ENCODE measurements around the gene SPEF2.

Gene SPEF2

GRCh38 chr5:35861718-35862117 is 244.1 kb downstream of the SPEF2 start:
- Histone ChIP-seq H3K4me3 (ENCODE audit: low read depth, low read length) (no peak overlapping the region), H3K9me3 (ENCODE audit: severe bottlenecking) (no peaks in the 10 kb centered on the region), H3K36me3 (no peaks in the 10 kb centered on the region), H3K27ac (no peak overlapping the region), H3K27me3 (ENCODE audit: insufficient read depth, low read depth, severe bottlenecking) (peaks cover 64% of the 10 kb centered on the region)
- TF ChIP-seq CTCF (IDR thresholded peaks at IDR 0.05; ENCODE audit: low read depth, low read length) = no peak
- DNase-seq = no peak

GRCh38 chr5:35862126-35862525 is 244.5 kb downstream of the SPEF2 start:
- no peaks in the 10 kb centered on the region for H3K9me3 ChIP-seq (ENCODE audit: severe bottlenecking)
- no peak overlapping the region for H3K4me3 ChIP-seq (ENCODE audit: low read depth, low read length)
- no peaks in the 10 kb centered on the region for H3K36me3 ChIP-seq
- no peak for TF ChIP-seq CTCF (IDR thresholded peaks at IDR 0.05; ENCODE audit: low read depth, low read length)
- H3K27me3 ChIP-seq (ENCODE audit: insufficient read depth, low read depth, severe bottlenecking) = peaks cover 61% of the 10 kb centered on the region
- DNase-seq = no peak
- no peak overlapping the region for H3K27ac ChIP-seq

DNA sequence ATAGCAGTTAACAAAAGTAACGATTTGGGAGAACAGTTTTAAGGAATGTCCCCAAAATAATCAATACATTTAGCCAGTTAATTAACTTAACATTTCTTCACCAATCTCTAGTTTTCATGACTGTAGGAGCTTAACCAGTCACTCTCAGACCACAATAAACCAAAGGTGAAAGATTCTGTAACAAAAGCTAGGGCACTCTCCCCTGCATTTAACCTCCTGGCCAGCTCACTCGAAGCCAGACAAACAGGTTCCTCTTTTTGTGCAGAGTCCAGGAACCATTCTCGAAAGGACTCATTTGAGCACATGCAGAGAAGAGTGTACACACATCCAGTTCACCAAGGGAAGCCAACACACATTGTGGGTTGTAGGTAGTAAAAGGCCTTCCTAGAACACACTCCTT is 245.5 kb downstream of the SPEF2 start:
- no peaks in the 10 kb centered on the region for H3K36me3 ChIP-seq
- H3K4me3 ChIP-seq (ENCODE audit: low read depth, low read length) = no peak overlapping the region
- H3K27ac ChIP-seq = no peak overlapping the region
- no peak for TF ChIP-seq CTCF (IDR thresholded peaks at IDR 0.05; ENCODE audit: low read depth, low read length)
- no peaks in the 10 kb centered on the region for H3K9me3 ChIP-seq (ENCODE audit: severe bottlenecking)
- DNase-seq = no peak
- peaks cover 62% of the 10 kb centered on the region for H3K27me3 ChIP-seq (ENCODE audit: insufficient read depth, low read depth, severe bottlenecking)

All from WERI-Rb-1 (cell line).